Esophagus muscularis mucosa (tissue), 4 donors: ENCODE data around the gene SARNP. TPM values are rescaled to one million over a fixed set of nuclear protein-coding genes. Genes with fewer than 3 reads are reported as not detected.

Experiments used
- DNase-seq: peaks from one replicate; pipeline ENCODE4 v3.0.0-alpha.2; 2017; ENCODE audit errors: extremely low spot score
- H3K27ac ChIP-seq, 4 donors: fragments of 200-600 bp; sonication (generic); replicated peaks in 1 of 4; 1 replicate in 3 of 4; 2 replicates in 1 of 4; pipeline ENCODE4 v1.5.1; 2016 to 2019; ENCODE audit warnings: mild to moderate bottlenecking in 1 of 4
- H3K27me3 ChIP-seq, 4 donors: fragments of 200-600 bp; sonication (generic); one replicate each; pipeline versions ENCODE4 v1.5.1 to v1.6.0; 2016 to 2019
- H3K36me3 ChIP-seq, 4 donors: fragments of 200-600 bp; sonication (generic); one replicate each; pipeline ENCODE4 v1.5.1; 2016 to 2019
- H3K4me1 ChIP-seq, 4 donors: fragments of 200-600 bp; sonication (generic); one replicate each; pipeline ENCODE4 v1.5.1; 2016 to 2019
- H3K4me3 ChIP-seq, 4 donors: fragments of 200-600 bp; sonication (generic); 1 replicate in 2 of 4; 2 replicates in 2 of 4; pipeline ENCODE4 v1.5.1; 2016 to 2019; ENCODE audit warnings: mild to moderate bottlenecking in 4 of 4, moderate library complexity in 1 of 4
- H3K9me3 ChIP-seq, 4 donors: fragments of 200-600 bp; sonication (generic); 1 replicate in 3 of 4; 2 replicates in 1 of 4; pipeline ENCODE4 v1.5.1; 2016 to 2019
- CTCF ChIP-seq, 3 experiments: fragments of 200-600 bp in 2 of 3; fragments of 450-650 bp in 1 of 3; sonication (generic) in 2 of 3; IDR thresholded peaks; one replicate each; pipeline ENCODE4 v1.5.1; 2017 to 2019; ENCODE audit warnings: antibody characterized with exemption in 3 of 3, mild to moderate bottlenecking in 2 of 3, moderate library complexity in 1 of 3
- EP300 ChIP-seq: sonication (generic); formaldehyde crosslinking; IDR thresholded peaks from one replicate; pipeline ENCODE4 v1.6.1; 2017; ENCODE audit warnings: antibody characterized with exemption
- POLR2A ChIP-seq: fragments of 450-650 bp; IDR thresholded peaks from one replicate; pipeline ENCODE4 v1.6.1; 2017; ENCODE audit warnings: antibody characterized with exemption, moderate library complexity, mild to moderate bottlenecking, low read depth
- POLR2AphosphoS5 ChIP-seq, 2 donors: sonication (generic); formaldehyde crosslinking; IDR thresholded peaks; one replicate each; pipeline ENCODE4 v1.6.1; 2017; ENCODE audit warnings: antibody characterized with exemption in 2 of 2
- WGBS: methylation state at CpG from one replicate; pipeline ENCODE4 v1.1.5; 2018; 5-methylcytosine and 5-hydroxymethylcytosine counted together
- intact Hi-C: fragments of 100-400 bp; cut with DNase I; formaldehyde crosslinking; loops from one replicate; pipeline ENCODE4 v1.15.1; 2023
- total RNA-seq, 4 donors: library from RNA; depleted of rRNA; stranded (reverse); fragments of >200 nt; gene quantifications; one replicate each; pipeline versions ENCODE4 v1.1.0 to v1.2.1, GENCODE V29; 2016

Gene SARNP
- total RNA-seq, 4 donors from 2014 or later = 57.7 to 78.0 (median 70.1) TPM

DNA sequence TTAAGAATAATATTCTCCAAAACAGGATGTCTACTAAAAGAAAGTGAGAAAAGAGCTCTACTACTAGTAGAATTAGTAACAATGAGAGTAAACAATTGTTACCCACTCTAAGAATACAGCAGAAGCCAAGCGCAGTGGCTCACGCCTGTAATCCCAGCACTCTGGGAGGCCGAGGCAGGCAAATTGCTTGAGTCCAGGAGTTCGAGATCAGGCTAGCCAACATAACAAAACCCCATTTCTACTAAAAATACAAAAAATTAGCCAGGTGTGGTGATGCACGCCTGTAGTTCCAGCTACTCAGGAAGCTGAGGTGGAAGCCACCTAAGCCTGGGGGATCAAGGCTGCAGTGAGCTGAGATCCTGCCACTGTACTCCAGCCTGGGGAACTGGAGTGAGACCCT lies 7.2 kb upstream of the SARNP start:
- intact Hi-C loops = loop anchor here (5.0 kb wide), 1 partner anchor 103 kb away; the partner anchor contains the start of gene PYM1
- 85% methylated on average over 5 of the region's 5 CpGs for WGBS
- H3K36me3 ChIP-seq = peaks cover 17 to 54% (median 44%) of the 10 kb centered on the region in 4 donors

DNA sequence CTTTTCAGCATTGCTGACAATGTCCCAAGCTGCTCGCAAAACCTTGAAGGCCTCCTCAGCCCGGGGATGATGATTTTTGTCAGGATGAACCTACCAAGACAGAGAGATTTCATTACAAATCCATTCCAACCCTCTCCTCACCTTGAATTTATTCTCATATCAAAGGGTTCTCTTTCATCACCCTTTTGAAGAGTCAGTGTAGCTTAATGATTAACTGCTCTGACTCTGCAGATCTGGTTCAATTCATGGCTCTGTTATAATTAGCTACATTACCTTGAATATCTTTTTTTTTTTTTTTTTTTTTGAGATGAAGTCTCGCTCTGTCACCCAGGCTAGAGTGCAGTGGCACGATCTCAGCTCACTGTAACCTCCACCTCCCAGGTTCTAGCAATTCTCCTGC lies 5.9 kb upstream of the SARNP start:
- no peak for TF ChIP-seq POLR2AphosphoS5 (IDR thresholded peaks at IDR 0.05)
- TF ChIP-seq CTCF (IDR thresholded peaks at IDR 0.05) = no peak
- no peak overlapping the region for H3K4me3 ChIP-seq
- peaks cover 34 to 54% (median 47%) of the 10 kb centered on the region in 4 donors for H3K4me1 ChIP-seq
- no peaks in the 10 kb centered on the region for H3K27me3 ChIP-seq
- DNase-seq = no peak
- intact Hi-C loops = no loop called here
- H3K36me3 ChIP-seq = peaks cover 17 to 62% (median 51%) of the 10 kb centered on the region in 4 donors
- no peaks in the 10 kb centered on the region for H3K9me3 ChIP-seq
- no peak overlapping the region for H3K27ac ChIP-seq
- 87% methylated on average over 4 of the region's 4 CpGs for WGBS

More for the DNA sequence above, 7.2 kb upstream of the SARNP start:
- no peak for DNase-seq
- no peak overlapping the region for H3K4me3 ChIP-seq
- no peak for TF ChIP-seq POLR2A
- no peak for TF ChIP-seq CTCF (IDR thresholded peaks at IDR 0.05)
- TF ChIP-seq POLR2AphosphoS5 (IDR thresholded peaks at IDR 0.05) = no peak
- no peak for TF ChIP-seq EP300
- peaks cover 38 to 53% (median 45%) of the 10 kb centered on the region in 4 donors for H3K4me1 ChIP-seq
- H3K9me3 ChIP-seq = no peaks in the 10 kb centered on the region
- no peak overlapping the region for H3K27ac ChIP-seq
- no peaks in the 10 kb centered on the region for H3K27me3 ChIP-seq

- H3K36me3 ChIP-seq = peaks cover 17 to 52% (median 47%) of the 10 kb centered on the region in 4 donors
- DNase-seq = no peak
- TF ChIP-seq POLR2A (no peak), CTCF (IDR thresholded peaks at IDR 0.05) (peak in 1 of 3 experiments; percentile 11)
- H3K4me1 ChIP-seq = peaks cover 23 to 46% (median 37%) of the 10 kb centered on the region in 4 donors
- H3K9me3 ChIP-seq = no peaks in the 10 kb centered on the region
- intact Hi-C loops = no loop called here
- 51% methylated on average over 6 of the region's 6 CpGs for WGBS
- no peak overlapping the region for H3K4me3 ChIP-seq
- no peaks in the 10 kb centered on the region for H3K27me3 ChIP-seq
- no peak overlapping the region for H3K27ac ChIP-seq
These were observed 4.7 kb upstream of the SARNP start for GRCh38 chr12:55822228-55822627.

GRCh38 chr12:55820679-55821078 lies 3.2 kb upstream of the SARNP start:
- Histone ChIP-seq H3K4me1 (peaks cover 23 to 44% (median 35%) of the 10 kb centered on the region in 4 donors), H3K9me3 (no peaks in the 10 kb centered on the region), H3K27me3 (no peaks in the 10 kb centered on the region), H3K27ac (no peak overlapping the region), H3K36me3 (peaks cover 17 to 51% (median 47%) of the 10 kb centered on the region in 4 donors), H3K4me3 (no peak overlapping the region)
- intact Hi-C loops = no loop called here
- DNase-seq = no peak
- 70% methylated on average over 1 of the region's 1 CpG for WGBS
- TF ChIP-seq CTCF (IDR thresholded peaks at IDR 0.05) (peak in 1 of 3 experiments; percentile 2), EP300 (no peak)

- peaks cover 30 to 45% (median 42%) of the 10 kb centered on the region in 4 donors for H3K4me1 ChIP-seq
- 59% methylated on average over 6 of the region's 6 CpGs for WGBS
- TF ChIP-seq POLR2AphosphoS5 (IDR thresholded peaks at IDR 0.05) = no peak
- no peak for TF ChIP-seq EP300
- TF ChIP-seq CTCF (IDR thresholded peaks at IDR 0.05) = no peak
- no peak for TF ChIP-seq POLR2A
- no peaks in the 10 kb centered on the region for H3K9me3 ChIP-seq
- no peaks in the 10 kb centered on the region for H3K27me3 ChIP-seq
- H3K4me3 ChIP-seq = peak overlapping the region; percentile 70 to 81 (median 78)
- intact Hi-C loops = loop anchor here (5.0 kb wide), 1 partner anchor 82 kb away; no protein-coding TSS in a partner anchor
- H3K27ac ChIP-seq = peak overlapping the region; percentile 80 to 91 (median 89)
- peak; percentile 19 for DNase-seq
- peaks cover 17 to 60% (median 53%) of the 10 kb centered on the region in 4 donors for H3K36me3 ChIP-seq
These were observed 1.4 kb upstream of the SARNP start for GRCh38 chr12:55818886-55819285.
